ENCODE measurements around the gene KRTAP10-12.

Gene KRTAP10-12

GRCh38 chr21:44670642-44671432, 26.1 kb upstream of the KRTAP10-12 start:
- TF ChIP-seq ZBTB7A (IDR thresholded peaks at IDR 0.05; ENCODE audit: low read depth) (no peak), YY1 (IDR thresholded peaks at IDR 0.05; ENCODE audit: low read depth) (no peak), NFIC (IDR thresholded peaks at IDR 0.05) (no peak), FOXM1 (IDR thresholded peaks at IDR 0.05; ENCODE audit: borderline replicate concordance, low read depth) (no peak), EGR1 (IDR thresholded peaks at IDR 0.05) (no peak), RAD21 (IDR thresholded peaks at IDR 0.05; ENCODE audit: low read depth) (no peak), MAX (IDR thresholded peaks at IDR 0.05) (no peak), TAF1 (IDR thresholded peaks at IDR 0.05; ENCODE audit: low read depth) (no peak), CEBPB (IDR thresholded peaks at IDR 0.05) (no peak), USF1 (IDR thresholded peaks at IDR 0.05) (no peak), EP300 (IDR thresholded peaks at IDR 0.05; ENCODE audit: borderline replicate concordance) (no peak), TEAD4 (IDR thresholded peaks at IDR 0.05) (no peak), REST (IDR thresholded peaks at IDR 0.05; ENCODE audit: low read depth) (no peak), CREB1 (IDR thresholded peaks at IDR 0.05; ENCODE audit: low read depth) (no peak)

GRCh38 chr21:44671911-44672310, 25.1 kb upstream of the KRTAP10-12 start:
- TF ChIP-seq YY1 (IDR thresholded peaks at IDR 0.05; ENCODE audit: low read depth) (no peak), TEAD4 (IDR thresholded peaks at IDR 0.05) (no peak), CREB1 (IDR thresholded peaks at IDR 0.05; ENCODE audit: low read depth) (no peak), TAF1 (IDR thresholded peaks at IDR 0.05; ENCODE audit: low read depth) (no peak), EP300 (IDR thresholded peaks at IDR 0.05; ENCODE audit: borderline replicate concordance) (no peak), REST (IDR thresholded peaks at IDR 0.05; ENCODE audit: low read depth) (no peak), RAD21 (IDR thresholded peaks at IDR 0.05; ENCODE audit: low read depth) (no peak), USF1 (IDR thresholded peaks at IDR 0.05) (no peak), FOXM1 (IDR thresholded peaks at IDR 0.05; ENCODE audit: borderline replicate concordance, low read depth) (no peak), MAX (IDR thresholded peaks at IDR 0.05) (no peak), NFIC (IDR thresholded peaks at IDR 0.05) (no peak), ZBTB7A (IDR thresholded peaks at IDR 0.05; ENCODE audit: low read depth) (no peak)

- TF ChIP-seq RAD21 (IDR thresholded peaks at IDR 0.05; ENCODE audit: low read depth) = no peak
- no peak for TF ChIP-seq EGR1 (IDR thresholded peaks at IDR 0.05)
- TF ChIP-seq EP300 (IDR thresholded peaks at IDR 0.05; ENCODE audit: borderline replicate concordance) = no peak
- TF ChIP-seq CEBPB (IDR thresholded peaks at IDR 0.05) = no peak
- no peak for TF ChIP-seq FOXM1 (IDR thresholded peaks at IDR 0.05; ENCODE audit: borderline replicate concordance, low read depth)
- no peak for TF ChIP-seq REST (IDR thresholded peaks at IDR 0.05; ENCODE audit: low read depth)
- no peak for TF ChIP-seq MAX (IDR thresholded peaks at IDR 0.05)
- no peak for TF ChIP-seq USF1 (IDR thresholded peaks at IDR 0.05)
- no peak for TF ChIP-seq NFIC (IDR thresholded peaks at IDR 0.05)
- no peak for TF ChIP-seq TEAD4 (IDR thresholded peaks at IDR 0.05)
- no peak for TF ChIP-seq TAF1 (IDR thresholded peaks at IDR 0.05; ENCODE audit: low read depth)
- TF ChIP-seq CREB1 (IDR thresholded peaks at IDR 0.05; ENCODE audit: low read depth) = no peak
- TF ChIP-seq ZBTB7A (IDR thresholded peaks at IDR 0.05; ENCODE audit: low read depth) = no peak
Observed at GRCh38 chr21:44677881-44678280, 19.1 kb upstream of the KRTAP10-12 start.

Data from Ishikawa (cell line).